SK-N-SH (cell line): ENCODE data around the gene PTPN2.

Experiments
- CHD2 ChIP-seq: fragments of 150-350 bp; IDR thresholded peaks from 2 replicates; pipeline ENCODE4 v1.6.1; 2018; ENCODE audit warnings: low read length; ENCODE audit not compliant: partially characterized antibody
- CTCF ChIP-seq: fragments of 200-600 bp; sonication (generic); IDR thresholded peaks from 2 replicates; pipeline ENCODE4 v1.6.1; 2017; ENCODE audit warnings: antibody characterized with exemption, mild to moderate bottlenecking, moderate library complexity
- EZH2phosphoT487 ChIP-seq: fragments of 200-600 bp; sonication (generic); IDR thresholded peaks from 2 replicates; pipeline ENCODE4 v1.6.1; 2017; ENCODE audit warnings: low read depth, mixed run types, mild to moderate bottlenecking, antibody characterized with exemption, moderate library complexity, borderline replicate concordance
- FOXM1 ChIP-seq: IDR thresholded peaks from 2 replicates; pipeline ENCODE4 v1.4.0; 2012; ENCODE audit warnings: low read depth, mild to moderate bottlenecking
- JUND ChIP-seq: IDR thresholded peaks from 2 replicates; pipeline ENCODE4 v1.4.0; 2012
- MAX ChIP-seq: IDR thresholded peaks from 2 replicates; pipeline ENCODE4 v1.4.0; 2012; ENCODE audit warnings: low read depth
- POLR2AphosphoS5 ChIP-seq: IDR thresholded peaks from 2 replicates; pipeline ENCODE4 v1.6.1; 2012; ENCODE audit warnings: low read depth, low read length
- REST ChIP-seq: IDR thresholded peaks from 2 replicates; pipeline ENCODE4 v1.6.1; 2012; ENCODE audit warnings: mild to moderate bottlenecking, low read depth, low read length, moderate library complexity
- SIN3A ChIP-seq: IDR thresholded peaks from 2 replicates; pipeline ENCODE4 v1.6.1; 2012; ENCODE audit warnings: low read depth, mild to moderate bottlenecking, low read length, moderate library complexity, borderline replicate concordance
- SMC3 ChIP-seq: IDR thresholded peaks from 2 replicates; pipeline ENCODE4 v1.6.1; 2012; ENCODE audit warnings: low read depth, low read length, improper control_type of control experiment
- YY1 ChIP-seq: IDR thresholded peaks from 2 replicates; pipeline ENCODE4 v1.4.0; 2012; ENCODE audit warnings: low read depth, mild to moderate bottlenecking

- no peak for TF ChIP-seq CTCF
- no peak for TF ChIP-seq YY1
- no peak for TF ChIP-seq JUND
- no peak for TF ChIP-seq EZH2phosphoT487
- no peak for TF ChIP-seq POLR2AphosphoS5
- TF ChIP-seq SMC3: no peak
- TF ChIP-seq CHD2: no peak
- TF ChIP-seq REST: no peak
- TF ChIP-seq FOXM1: no peak
- TF ChIP-seq MAX: no peak
- no peak for TF ChIP-seq SIN3A
These were observed 87.6 kb downstream of the PTPN2 start for GRCh38 chr18:12796448-12796847.
